Measurements from ENCODE around the gene ATP2C2. TPM values are rescaled to one million over a fixed set of nuclear protein-coding genes. Genes with fewer than 3 reads are reported as not detected.

The ATP2C2 gene
- total RNA-seq, 1 donor from 2014 or later, result under 0.01 TPM

DNA sequence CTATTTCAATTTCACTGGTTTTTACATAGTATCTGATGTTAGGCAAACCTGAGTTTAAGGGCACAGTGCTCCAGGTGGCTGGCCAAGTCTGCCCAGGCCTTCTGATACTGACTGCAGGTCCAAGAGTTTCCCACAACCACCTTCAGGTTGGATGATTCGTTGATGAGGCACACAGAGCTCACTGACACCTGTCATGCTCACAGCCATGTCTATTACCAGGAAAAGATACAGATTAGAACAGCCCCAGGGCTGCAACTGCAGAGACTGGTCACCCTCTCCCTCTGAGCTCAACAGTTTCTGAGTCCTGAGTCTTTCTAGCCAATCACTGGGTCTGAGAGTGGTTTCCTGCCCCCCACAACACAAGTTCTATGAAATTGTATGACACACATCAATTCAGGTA is 98.9 kb downstream of the ATP2C2 start:
- no peak for DNase-seq (ENCODE audit: low read depth in 2 of 2)

DNA sequence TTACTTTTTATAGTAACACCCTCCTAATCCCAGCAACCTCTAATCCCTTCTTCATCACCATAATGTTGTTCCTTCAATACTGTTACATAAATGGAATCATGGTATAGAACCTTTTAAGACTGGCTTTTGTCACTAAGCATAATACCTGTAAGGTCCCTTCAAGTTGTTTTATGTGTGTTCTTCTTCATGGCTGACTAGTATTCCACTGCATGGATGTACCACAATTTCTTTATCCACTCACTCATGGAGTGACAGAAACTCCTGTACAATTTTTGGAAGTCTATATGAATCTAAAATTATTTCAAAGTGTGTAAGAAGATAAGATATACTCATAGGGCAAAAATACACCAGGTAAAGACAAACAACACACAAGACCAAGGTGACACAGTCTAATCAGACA is 99.4 kb downstream of the ATP2C2 start:
- no peak for DNase-seq (ENCODE audit: low read depth in 2 of 2)

DNA sequence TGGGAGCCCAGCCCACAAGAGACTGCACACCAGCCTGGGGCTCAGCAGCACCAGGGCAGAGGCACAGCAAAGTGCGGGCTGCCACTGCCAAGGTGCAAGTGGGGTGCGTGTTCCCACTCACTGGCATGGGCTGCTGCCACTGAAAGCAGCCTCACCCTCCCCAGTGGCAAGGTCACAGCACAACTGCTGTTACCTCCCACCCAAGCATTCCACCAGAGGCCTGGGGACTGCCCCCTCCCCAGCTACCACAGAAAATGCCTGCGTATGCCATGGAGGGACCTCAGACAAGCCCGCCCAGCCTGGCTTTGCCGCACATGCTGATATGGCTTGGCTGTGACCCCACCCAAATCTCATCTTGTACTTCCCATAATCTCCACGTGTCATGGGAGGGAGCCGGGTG is 103.0 kb downstream of the ATP2C2 start:
- no peak for DNase-seq (ENCODE audit: low read depth in 2 of 2)

DNA sequence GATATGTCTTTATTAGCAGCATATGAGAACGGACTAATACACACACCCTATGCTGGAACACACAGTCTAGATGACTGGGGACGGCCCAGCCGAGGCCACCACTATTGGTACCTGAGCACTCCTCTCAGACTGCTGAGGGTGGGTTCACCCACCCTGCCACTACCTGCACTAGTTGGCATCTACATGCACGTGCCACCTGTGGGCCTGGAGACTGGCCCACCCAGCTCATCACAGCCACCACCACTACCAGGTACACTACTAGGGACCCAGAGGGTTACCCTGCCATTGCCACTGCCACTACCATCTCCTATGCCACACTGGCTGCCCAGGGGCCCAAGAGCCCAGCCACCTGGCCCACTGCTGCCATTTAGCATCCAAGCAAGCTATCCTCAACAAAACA is 103.6 kb downstream of the ATP2C2 start:
- no peak for DNase-seq (ENCODE audit: low read depth in 2 of 2)

DNA sequence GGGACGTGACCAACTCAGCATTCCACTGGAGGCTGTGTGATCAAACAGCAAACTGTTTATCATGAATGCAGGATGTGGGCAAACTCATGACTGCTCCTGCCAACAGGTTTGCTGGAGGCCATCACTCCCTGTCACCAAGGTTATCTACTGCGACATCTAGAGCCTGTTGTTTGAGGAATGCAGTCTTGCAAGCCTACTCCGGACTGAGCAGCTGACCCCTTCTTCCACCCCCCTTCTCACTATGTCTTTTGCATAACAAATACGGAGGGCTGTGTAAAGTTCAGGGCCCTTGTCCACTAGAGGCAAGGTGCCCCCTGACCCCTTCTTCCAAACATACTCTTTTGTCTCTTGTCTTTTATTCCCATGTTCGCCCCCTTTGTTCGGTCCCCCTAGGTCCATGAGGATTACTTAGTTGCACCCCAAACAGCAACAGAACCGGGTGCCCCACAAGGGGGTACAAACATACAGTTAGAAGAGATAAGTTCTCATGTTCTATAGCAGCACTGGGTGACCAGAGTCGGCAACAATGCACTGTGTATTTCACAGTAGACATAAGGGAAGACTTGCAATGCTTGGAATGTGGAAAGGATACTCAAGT is 107.4 kb downstream of the ATP2C2 start:
- no peak for DNase-seq (ENCODE audit: low read depth in 2 of 2)

DNA sequence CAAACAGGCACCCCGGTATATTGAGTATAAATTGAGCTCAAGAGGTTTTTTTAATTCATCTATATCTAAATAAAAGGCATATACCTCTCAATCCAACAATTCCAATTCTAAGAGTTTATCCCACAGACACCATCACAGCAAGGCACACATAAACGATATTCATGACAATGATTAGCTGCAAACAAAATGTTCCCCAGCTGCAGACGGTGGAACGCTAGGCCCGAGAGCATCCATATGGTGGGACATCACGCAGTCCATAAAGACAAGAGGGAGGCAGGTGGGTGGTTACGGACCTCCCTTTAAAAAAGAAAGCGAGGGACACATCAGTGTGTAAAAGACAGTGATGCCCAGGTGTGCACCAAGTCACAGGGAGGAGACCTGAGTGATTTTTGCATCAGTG is 108.1 kb downstream of the ATP2C2 start:
- DNase-seq (ENCODE audit: low read depth in 2 of 2), result no peak

DNA sequence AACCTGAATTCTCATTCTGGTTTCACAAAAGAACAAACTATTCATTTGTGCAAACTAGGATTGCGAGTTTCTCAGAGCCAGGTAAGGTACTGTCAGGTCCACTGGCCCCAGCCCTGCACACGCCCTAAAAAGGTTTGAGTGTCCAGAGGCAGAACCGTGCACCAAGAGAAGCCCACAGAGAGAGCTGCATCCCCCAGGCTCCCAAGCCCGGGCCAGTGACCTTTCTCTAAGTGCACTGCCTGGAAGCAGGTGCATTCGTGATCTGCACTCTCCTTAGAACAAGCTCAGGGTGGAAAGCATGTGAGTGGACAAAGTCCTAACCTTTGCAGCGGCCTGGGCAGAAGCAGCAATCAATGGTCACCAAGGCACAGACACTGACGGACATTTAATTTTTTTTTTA is 109.3 kb downstream of the ATP2C2 start:
- DNase-seq (ENCODE audit: low read depth in 2 of 2), result no peak

DNA sequence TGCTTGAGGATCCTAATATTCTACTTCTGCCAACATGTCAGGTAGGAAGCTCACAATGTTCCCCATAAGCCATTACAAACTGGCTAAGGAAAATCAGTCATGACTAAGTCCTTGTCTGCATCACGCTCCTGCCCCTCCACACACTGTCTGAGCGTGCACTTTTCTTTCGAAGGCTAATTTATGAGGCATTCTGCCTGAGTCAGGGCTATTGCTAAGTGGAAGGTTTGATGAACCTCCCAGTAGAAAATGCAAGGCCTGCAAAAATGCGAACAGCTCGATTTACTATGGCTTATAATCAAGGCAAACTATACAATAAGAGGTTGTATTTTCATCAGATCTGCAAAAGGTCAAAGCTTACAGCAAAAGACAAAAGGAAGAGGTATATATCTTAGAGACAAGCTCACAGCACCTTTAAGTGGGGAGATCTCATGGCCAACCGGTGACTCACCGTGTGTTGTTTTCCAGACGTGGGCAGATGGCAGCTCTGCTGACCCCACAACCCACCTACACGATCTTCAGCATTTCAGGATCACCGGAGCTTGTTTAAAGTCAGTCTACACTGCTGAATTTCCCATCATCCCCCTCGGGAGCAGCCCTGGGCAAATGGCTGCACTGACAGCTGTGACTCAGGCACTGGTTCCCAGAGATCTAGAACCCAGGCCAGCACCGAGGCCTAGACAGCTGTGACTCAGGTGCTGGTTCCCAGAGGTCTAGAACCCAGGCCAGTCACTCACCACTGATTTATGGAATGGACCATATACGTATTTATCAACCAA is 110.0 kb downstream of the ATP2C2 start:
- DNase-seq (ENCODE audit: low read depth in 2 of 2), result peak in 1 of 2 donors; percentile 29

DNA sequence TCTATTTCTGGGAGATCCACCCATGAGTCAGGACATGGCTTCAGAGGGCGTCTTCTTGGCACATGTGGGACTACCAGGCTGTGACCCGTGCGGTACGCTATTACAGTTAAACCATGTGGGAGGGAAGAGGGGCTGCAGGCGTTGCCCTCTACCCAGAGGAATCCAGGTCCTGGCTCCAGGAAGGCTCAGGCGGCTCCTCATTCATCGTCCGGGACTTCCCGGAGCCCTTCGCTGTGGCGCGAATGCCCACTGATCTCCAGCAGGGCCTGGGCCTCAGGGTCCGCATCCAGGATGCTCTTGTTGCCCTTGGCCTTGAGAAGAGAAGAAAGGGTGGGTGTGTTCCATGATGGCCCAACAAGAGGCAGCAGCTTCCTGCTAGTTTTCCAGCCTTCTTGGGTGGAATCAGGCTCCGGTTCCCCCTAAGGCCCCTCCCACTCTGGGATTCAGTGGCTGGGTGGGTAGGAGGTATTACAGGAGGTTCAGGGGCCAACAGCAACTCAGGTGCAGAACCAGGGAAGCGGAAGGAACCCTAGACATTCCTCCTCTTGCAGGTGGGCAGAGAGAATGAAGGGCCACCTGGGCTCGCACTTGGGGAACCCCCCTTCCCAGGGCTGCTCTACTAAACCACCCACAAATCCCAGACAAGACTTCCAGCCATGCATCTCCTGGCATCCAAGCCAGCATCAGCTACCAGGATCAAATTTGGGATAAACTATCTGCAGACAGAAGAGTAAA is 111.5 kb downstream of the ATP2C2 start:
- DNase-seq (ENCODE audit: low read depth in 2 of 2), result no peak

DNA sequence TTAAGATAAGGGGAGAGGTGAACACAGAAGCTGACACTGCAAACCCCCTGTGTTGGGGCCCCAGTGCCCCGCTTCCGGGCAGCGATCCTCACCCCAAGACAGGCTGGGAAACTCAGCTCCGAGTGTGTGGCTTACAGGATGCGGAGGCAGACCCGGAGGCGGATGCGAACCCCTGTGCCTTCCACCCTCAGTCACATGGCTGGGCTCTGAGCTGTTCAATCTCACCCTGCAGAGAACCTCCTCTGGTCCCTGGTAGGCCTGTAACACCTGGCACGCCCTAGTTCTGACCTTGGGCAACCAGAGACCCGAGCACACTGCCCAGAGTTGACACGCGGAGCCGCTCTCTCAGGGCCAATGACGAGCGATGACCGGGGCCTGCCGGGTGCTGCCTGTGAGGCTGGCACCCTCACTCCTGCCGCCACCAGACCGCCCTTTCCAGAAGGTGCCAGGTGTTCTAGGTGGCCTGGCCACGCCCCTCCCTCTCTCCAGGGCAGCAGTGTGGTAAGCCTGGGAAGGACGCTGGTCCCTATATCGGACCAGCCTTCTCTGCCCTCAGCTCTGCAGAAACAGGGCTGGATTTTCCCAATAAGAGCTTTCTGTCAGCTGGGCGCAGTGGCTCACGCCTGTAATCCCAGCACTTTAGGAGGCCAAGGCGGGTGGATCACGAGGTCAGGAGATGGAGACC is 112.9 kb downstream of the ATP2C2 start:
- DNase-seq (ENCODE audit: low read depth in 2 of 2), result no peak

DNA sequence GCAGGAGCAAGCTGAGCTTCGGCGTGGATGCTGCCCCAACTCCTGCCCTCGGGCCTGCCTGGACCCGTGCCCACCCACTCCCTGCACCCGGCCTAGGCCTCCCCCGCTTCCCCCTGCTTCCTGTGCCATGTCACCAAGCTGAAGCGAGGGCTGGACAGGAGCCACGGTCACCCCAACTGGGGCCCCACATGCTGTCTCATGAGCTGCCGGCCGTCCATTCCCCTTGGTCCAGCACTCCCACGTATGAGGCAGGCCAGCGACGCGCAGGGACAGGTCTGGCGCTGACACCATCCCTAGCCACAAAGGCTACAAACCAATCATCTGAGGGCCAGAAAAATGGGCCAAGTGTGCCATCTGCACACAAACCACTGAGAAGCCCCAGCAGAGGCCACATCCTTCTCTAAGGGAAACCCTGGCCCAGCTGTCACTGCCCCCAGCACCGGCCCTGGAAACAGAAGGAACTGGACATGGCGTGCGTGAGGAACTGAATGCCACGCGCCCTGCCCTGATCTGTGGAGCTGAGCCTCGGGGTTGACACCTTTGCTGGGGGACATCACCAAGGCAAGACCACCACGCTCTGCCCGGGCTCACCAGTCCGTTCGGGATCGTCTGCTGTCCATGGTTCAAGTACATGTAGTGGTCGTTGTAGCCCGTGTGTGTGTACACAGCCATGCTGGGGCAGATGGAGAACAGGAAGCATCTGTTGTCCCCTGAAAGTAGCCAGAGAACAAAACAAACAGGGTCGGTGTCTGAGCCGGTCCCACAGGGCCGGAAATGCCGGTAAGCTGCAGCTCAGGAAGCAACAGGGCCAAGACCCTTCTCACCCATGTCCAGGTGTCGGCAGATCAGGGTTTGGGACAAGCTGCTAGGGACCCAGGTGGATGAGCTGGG is 113.9 kb downstream of the ATP2C2 start:
- peak; percentile 22 to 79 for DNase-seq (ENCODE audit: low read depth in 2 of 2)

DNA sequence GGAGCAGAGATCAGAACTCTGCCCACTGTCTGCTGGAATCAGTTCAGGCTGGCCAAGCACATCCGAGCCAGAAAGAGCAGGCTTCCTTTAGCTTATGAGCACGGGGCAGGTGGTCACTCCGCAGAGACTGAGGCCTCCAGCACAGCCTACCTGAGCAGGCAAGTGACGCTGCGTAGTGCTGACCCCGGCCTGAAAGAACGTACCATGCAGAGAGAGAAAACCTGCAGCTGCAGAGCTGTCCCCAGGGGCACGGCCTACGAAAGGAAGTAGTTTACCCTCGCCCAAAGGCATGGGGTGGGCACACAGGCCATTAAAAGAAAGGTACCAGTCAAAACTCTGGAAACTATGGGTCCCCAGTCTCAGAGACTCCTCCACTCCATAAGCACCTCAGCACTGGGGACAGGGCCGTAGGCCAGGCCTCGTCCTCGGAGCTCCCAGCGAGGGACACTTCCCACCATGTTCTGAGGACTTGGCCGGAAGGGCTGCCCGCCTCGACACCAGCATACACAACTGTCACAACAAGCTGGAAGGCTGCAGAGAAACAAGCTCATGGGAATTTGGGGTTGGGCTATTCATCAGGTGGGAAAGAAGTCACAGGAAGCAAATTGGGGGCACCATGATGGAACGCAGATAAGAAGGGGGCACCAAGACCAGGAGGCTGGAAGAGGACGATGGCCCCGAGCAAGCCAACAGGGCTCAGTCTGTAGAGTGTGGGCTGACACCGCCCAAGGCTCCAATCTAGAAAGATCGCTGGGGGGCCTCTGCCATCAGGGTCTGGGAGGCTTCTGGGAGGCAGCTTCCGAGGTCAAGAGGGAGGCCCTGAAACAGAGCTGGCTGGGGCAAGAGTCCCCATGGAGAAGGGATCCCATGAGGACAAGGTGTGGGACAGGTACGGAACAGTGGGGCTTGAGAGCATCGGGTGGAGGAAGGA is 114.9 kb downstream of the ATP2C2 start:
- no peak for DNase-seq (ENCODE audit: low read depth in 2 of 2)

DNA sequence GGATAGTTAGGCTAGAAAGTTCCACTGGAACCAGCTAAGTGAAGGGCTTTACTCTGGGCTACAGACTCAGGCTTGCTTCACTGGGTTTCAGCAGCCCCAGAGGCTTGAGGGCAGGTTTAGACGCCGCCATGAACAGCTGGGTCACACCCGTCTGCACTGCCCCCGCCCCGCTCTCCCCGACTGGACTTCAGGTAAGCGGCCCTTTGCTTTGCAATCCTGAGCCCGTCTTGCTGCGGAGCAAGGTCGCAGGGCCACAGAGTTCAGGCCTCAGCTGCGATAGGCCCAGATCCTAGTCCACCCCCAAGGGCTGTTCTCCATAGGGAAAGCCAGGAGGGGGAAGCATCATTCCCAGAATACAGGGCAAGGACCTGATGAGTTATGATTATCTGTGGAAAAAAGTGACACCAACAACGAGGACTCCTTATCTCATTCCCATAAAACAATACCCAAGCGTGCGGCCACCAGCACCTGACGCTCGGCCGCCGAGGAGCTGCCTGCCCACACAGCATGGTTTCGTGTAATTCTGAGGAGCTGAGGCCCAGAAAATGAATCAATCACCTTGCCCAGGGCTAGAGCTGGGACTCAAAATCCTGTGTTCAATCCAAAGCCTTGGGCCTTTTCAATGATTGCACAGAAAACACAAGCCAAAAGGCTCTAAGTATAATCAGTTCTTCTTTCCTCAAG is 115.7 kb downstream of the ATP2C2 start:
- no peak for DNase-seq (ENCODE audit: low read depth in 2 of 2)

DNA sequence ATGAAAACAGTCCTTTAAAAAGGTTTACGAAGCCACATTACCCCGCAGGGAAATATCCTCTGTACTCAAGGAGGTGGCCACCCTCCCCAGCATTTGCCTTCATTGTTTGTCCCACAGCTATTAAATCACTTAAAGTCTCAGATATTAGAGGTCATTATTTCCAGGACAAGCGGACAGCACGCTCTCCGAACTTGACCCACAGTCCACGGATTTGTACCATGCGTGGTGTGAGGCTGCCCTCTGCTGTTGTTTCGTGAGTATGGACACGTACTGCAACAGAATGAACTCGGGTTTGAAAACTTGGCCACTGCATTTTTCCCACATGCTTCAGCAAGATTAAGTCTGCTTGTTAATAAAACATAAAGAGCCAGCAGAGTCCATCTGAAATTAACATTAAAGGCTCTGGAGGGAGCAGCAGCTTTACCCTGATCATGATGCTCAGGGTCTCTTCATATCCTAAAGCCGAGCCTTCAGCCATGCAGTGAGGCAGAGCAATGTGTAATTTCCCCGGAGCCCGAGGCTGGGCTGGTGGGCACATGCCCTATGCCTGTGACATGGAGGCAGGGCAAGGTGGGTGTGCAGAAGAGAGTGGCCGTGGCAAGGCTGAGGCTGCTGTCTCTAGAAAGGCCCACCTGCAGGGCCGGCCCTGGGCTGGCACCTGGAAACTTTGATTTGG is 116.4 kb downstream of the ATP2C2 start:
- peak; percentile 62 to 83 for DNase-seq (ENCODE audit: low read depth in 2 of 2)

DNA sequence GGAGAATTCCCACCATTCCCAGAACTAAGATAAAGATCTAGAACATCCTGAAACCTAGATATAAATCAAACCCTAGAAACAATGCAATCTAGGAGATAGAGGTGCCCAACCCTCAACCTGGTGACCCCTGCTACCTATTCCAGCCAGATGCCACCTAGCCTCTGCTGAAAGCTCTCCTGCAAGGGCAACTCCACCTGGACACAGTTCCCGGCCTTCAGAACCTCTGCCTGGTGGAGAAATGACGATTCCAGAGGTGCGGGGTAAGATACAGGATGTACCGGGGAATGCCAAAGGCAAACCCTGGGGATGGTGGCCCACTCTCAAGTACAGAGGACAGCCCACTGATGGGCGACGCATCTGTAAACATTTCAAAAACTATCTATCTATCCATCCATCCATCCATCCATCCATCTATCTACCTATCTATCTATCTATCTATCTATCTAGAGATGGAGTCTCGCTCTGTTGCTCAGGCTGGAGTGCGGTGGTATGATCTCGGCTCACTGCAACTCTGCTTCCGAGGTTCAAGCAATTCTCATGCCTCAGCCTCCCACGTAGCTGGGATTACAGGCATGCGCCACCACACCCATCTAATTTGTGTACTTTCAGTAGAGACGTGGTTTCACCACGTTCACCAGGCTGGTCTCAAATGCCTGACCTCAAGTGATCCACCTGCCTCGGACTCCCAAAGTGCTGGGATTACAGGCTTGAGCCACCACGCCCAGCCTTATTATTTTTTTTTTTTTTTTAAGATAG is 117.1 kb downstream of the ATP2C2 start:
- DNase-seq (ENCODE audit: low read depth in 2 of 2), result no peak

DNA sequence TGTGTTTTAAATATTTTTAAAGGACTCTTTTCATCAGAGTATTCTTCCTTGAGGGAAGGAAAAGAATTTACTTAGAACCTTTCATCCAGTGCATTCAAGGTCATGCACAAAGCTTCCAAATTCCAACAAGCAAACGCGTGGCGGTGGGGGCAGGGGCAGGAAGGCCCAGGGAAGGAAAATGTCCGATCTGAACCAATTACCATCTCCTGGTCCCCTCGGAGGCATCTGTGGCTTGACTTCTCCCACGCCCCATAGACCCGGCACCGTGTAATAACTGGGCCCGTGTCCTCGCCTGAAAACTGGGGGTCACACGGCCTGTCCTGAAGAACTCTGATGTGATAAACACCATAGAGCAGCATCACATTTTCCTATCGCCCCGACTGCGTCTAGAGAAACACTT is 117.8 kb downstream of the ATP2C2 start:
- no peak for DNase-seq (ENCODE audit: low read depth in 2 of 2)

DNA sequence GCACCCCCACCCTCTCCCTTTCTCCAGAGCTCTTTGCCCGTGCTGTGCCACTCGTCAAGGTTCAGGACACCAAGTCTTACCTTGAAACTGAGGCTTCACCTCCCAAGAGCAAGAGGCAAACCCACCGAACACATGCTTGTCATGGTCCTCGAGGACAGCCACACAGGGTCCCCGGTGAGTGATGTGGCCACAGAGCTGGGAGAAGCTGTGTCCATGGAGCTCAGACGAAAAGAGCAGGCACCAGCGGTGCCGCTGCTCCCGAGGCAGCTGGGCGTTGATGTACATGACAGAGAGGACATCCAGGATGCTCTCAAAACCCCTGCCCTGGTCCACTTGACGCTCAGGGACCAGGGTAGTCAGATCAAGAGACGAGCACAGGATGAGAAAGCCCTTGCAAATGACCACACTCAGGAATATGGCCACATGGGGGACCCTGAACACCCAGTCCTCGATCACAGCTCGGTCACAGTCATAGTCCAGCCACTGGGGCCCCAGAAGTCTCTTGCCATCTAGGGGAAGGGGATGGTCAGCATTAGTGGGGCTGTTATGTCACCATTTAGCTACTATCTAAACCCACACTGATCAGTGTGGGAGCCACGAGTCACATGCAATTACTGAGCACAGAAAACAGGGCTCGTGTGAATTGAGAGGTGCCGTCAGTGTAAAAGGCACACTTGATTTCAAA is 118.4 kb downstream of the ATP2C2 start:
- no peak for DNase-seq (ENCODE audit: low read depth in 2 of 2)
